Measurements from ENCODE around the gene ANKMY1.

- TF ChIP-seq STAT1 (IDR thresholded peaks at IDR 0.05; ENCODE audit: unreplicated experiment) (no peak), CTCF (conservative IDR thresholded peaks at IDR 0.05; ENCODE audit: low read depth in 2 of 2) (no peak), EZH2 (IDR thresholded peaks at IDR 0.05; ENCODE audit: low read depth, unreplicated experiment) (no peak), POLR2AphosphoS5 (IDR thresholded peaks at IDR 0.05; ENCODE audit: low read depth) (no peak)
These were observed 29.4 kb upstream of the ANKMY1 start for GRCh38 chr2:240586919-240587800.
